Lung (tissue), 12 donors: ENCODE results near the gene TTF2. TPM values are rescaled to one million over a fixed set of nuclear protein-coding genes. Genes with fewer than 3 reads are reported as not detected.

Experiments
- ATAC-seq: fragments of 200-7000 bp; cut with Tn5 transposase; one replicate; pipeline ENCODE4 v1.9.1; 2020; ENCODE audit warnings: moderate number of reproducible peaks; ENCODE audit not compliant: insufficient read depth, low FRiP score
- DNase-seq, 3 donors: peaks; one replicate each; pipeline ENCODE4 v3.0.0-alpha.2; 2013 to 2017
- H3K27ac ChIP-seq, 2 donors: one replicate each; pipeline ENCODE4 v1.5.1; 2013; ENCODE audit warnings: mild to moderate bottlenecking in 2 of 2, moderate library complexity in 2 of 2, control low read depth in 1 of 2, inconsistent platforms in 1 of 2, low read depth in 1 of 2, low read length in 1 of 2
- H3K27me3 ChIP-seq, 3 donors: one replicate each; pipeline ENCODE4 v1.5.1; 2013; ENCODE audit warnings: low read length in 2 of 3; ENCODE audit not compliant: control insufficient read depth in 3 of 3, insufficient read depth in 3 of 3
- H3K36me3 ChIP-seq, 4 donors: one replicate each; pipeline ENCODE4 v1.5.1; 2013; ENCODE audit warnings: low read length in 4 of 4, mild to moderate bottlenecking in 1 of 4, moderate library complexity in 1 of 4; ENCODE audit not compliant: control insufficient read depth in 4 of 4, insufficient read depth in 4 of 4
- H3K4me1 ChIP-seq, 5 donors: one replicate each; pipeline ENCODE4 v1.5.1; 2013; ENCODE audit warnings: low read length in 5 of 5, mild to moderate bottlenecking in 2 of 5, moderate library complexity in 1 of 5; ENCODE audit not compliant: control insufficient read depth in 5 of 5, insufficient read depth in 5 of 5
- H3K4me3 ChIP-seq: one replicate; pipeline ENCODE4 v1.5.1; 2013; ENCODE audit warnings: mild to moderate bottlenecking, control low read depth, moderate library complexity
- H3K9ac ChIP-seq, 2 donors: one replicate each; pipeline ENCODE4 v1.5.1; 2013; ENCODE audit warnings: low read length in 2 of 2, control low read depth in 1 of 2; ENCODE audit not compliant: insufficient read depth in 1 of 2
- H3K9me3 ChIP-seq, 4 donors: one replicate each; pipeline ENCODE4 v1.5.1; 2013; ENCODE audit warnings: low read length in 3 of 4, mild to moderate bottlenecking in 1 of 4, moderate library complexity in 1 of 4; ENCODE audit not compliant: control insufficient read depth in 4 of 4, insufficient read depth in 3 of 4
- CTCF ChIP-seq: IDR thresholded peaks from 2 replicates; pipeline ENCODE4 v1.5.1; 2012; ENCODE audit warnings: mild to moderate bottlenecking; ENCODE audit errors: control extremely low read depth, extremely low read depth
- WGBS, 2 donors: extraction: QIAGEN DNeasy Blood & Tissue Kit; methylation state at CpG; one replicate each; pipeline ENCODE4 v1.1.7; 2013; 5-methylcytosine and 5-hydroxymethylcytosine counted together
- polyA plus RNA-seq, 2 donors: library from polyadenylated mRNA; stranded (reverse); fragments of 200-250 nt; gene quantifications; one replicate each; pipeline ENCODE4 v1.2.1, GENCODE V29; 2013
- total RNA-seq, 2 donors: library from RNA; depleted of rRNA in 1 of 2; stranded (reverse); fragments of >200 nt in 1 of 2; gene quantifications; one replicate each; pipeline ENCODE4 v1.2.1, GENCODE V29; 2014 to 2021
- donor health status: control.
- donor health status: control.
- donor health status: Bipolar disorder and iron deficiency.
- donor health status: healthy.
- donor health status: DM: yes; HTN: yes; CAD: no.

Gene TTF2
- total and polyA plus RNA-seq, 4 donors = 3.9 to 21.0 (median 11.6) TPM

GRCh38 chr1:117067533-117068370, 7.6 kb downstream of the TTF2 start:
- Histone ChIP-seq H3K36me3 (no peaks in the 10 kb centered on the region), H3K27me3 (no peaks in the 10 kb centered on the region), H3K4me1 (peaks cover 0 to 2% (median 0%) of the 10 kb centered on the region in 5 donors), H3K27ac (no peak overlapping the region), H3K9ac (no peak overlapping the region), H3K4me3 (no peak overlapping the region), H3K9me3 (no peaks in the 10 kb centered on the region)
- ATAC-seq = peak; percentile 85
- 61 to 82% methylated on average over 6 of the region's 6 CpGs for WGBS, 2 donors
- peak; percentile 60 to 77 (median 63) for DNase-seq
- peak; percentile 85 for TF ChIP-seq CTCF

GRCh38 chr1:117068580-117068979, 8.5 kb downstream of the TTF2 start:
- Histone ChIP-seq H3K27ac (no peak overlapping the region), H3K9ac (no peak overlapping the region), H3K4me1 (peaks cover 0 to 2% (median 0%) of the 10 kb centered on the region in 5 donors), H3K4me3 (no peak overlapping the region), H3K36me3 (no peaks in the 10 kb centered on the region), H3K27me3 (no peaks in the 10 kb centered on the region), H3K9me3 (no peaks in the 10 kb centered on the region)
- no peak for ATAC-seq
- no peak for TF ChIP-seq CTCF
- no peak for DNase-seq
- WGBS, 2 donors = 96 to 98% methylated on average over 5 of the region's 5 CpGs

DNA sequence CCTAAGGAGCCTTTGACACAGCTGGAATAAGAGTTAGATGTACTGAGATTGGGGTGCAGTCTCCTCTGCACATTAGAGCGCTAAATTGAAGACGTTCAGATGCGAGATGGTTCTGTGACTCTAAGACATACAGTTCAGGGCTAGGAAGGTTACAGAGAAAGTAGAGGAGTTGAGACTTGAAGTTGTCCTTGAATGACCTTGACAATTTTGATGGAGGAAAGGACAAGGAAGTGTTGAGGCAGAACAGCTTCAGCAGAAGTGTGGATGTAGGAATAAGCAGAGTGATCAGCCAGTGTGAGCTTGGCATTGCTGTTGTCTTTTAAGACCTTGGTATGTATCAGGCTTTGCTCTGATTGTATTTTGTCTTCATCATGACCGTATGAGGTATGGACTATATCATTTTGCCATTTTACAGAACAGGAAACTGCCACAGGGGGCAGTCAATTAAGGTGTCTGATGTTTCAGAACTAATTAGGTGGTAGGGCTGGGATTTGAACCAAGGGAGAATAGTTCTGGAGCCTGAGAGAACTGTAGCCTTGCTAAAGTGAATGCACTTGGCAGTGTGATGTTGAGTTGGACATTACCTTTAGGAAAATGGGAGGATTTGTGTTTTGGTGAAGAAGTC, 9.2 kb downstream of the TTF2 start:
- H3K9ac ChIP-seq = no peak overlapping the region
- WGBS, 2 donors = 85 to 91% methylated on average over 4 of the region's 4 CpGs
- no peaks in the 10 kb centered on the region for H3K9me3 ChIP-seq
- H3K36me3 ChIP-seq = no peaks in the 10 kb centered on the region
- no peaks in the 10 kb centered on the region for H3K27me3 ChIP-seq
- ATAC-seq (no peak), DNase-seq (no peak)
- H3K4me3 ChIP-seq = no peak overlapping the region
- H3K4me1 ChIP-seq = peaks cover 0 to 2% (median 0%) of the 10 kb centered on the region in 5 donors
- no peak overlapping the region for H3K27ac ChIP-seq
- no peak for TF ChIP-seq CTCF
